Daoy (cell line): ENCODE results near the gene SRP9. TPM values are rescaled to one million over a fixed set of nuclear protein-coding genes. Genes with fewer than 3 reads are reported as not detected.
A peak's percentile ranks its signal among the peaks of the same experiment; 100 is the strongest.
"Not testable (repeated sequence)": the region's sequence is repeated elsewhere in the genome, so short reads cannot be mapped to it uniquely, and the experiment has no call there.

Experiments used
- DNase-seq: peaks from one replicate; pipeline ENCODE4 v3.0.0-alpha.2; 2015; ENCODE audit warnings: low read depth
- total RNA-seq: library from RNA; depleted of rRNA; stranded (reverse); fragments of >200 nt; shearing (Covaris generic); gene quantifications from 2 replicates; pipeline ENCODE4 v1.2.3, GENCODE V29; 2014

Gene SRP9
- total RNA-seq, 1 experiment from 2014 or later: 363 TPM

DNA sequence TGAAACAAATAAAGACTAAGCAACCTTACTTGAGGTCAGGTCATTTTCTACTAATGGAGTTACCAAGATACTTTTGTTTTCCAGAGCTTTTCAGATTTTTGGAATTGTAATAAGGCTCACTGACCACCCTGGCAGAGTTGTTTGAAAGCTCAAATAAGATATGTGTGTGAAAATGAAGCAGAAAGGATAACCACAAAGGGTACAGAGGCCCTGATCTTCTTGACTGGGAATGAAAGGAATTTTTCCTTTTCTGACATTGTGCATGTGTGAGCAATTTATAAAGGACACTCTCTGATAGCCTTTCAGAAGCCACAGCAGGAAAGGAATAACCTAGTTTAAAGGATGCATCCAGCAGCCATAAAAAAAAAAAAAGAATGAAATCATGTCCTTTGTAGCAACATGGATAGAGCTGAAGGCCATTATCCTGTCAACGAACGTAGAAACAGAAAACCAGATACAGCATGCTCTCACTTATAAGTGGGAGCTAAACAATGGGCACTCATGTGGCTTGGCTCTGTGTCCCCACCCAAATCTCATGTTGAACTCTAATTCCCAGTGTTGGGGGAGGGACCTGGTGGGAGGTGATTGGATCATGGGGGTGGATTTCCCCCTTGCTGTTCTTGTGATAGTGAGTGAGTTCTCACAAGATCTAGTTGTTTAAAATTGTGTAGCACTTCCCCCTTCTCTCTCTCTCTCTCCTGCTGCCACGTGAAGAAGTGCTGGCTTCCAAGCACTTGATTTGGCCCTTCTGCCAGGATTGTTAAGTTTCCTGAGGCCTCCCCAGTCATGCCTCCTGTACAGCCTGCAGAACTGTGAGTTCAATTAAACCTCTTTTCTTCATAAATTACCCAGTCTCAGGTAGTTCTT lies 3.1 kb upstream of the SRP9 start:
- no peak for DNase-seq

DNA sequence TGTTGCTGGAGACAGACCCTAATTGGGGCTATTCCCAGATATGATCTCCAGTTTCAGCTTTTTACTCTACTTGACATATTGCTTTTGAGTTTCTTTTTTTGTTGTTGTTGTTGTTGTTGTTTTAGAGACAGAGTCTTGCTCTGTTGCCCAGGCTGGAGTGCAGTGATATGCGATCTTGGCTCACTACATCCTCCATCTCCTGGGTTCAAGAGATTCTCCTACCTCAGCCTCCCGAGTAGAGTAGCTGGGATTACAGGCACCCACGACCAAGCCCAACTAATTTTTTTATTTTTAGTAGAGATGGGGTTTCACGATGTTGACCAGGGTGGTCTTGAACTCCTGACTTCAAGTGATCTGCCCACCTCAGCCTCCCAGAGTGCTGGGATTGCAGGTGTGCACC lies 1.3 kb upstream of the SRP9 start:
- DNase-seq: no peak

- no peak for DNase-seq
These were observed 506 bp upstream of the SRP9 start for GRCh38 chr1:225777058-225777582.

GRCh38 chr1:225778337-225778669 lies 677 bp downstream of the SRP9 start:
- DNase-seq: no peak

DNA sequence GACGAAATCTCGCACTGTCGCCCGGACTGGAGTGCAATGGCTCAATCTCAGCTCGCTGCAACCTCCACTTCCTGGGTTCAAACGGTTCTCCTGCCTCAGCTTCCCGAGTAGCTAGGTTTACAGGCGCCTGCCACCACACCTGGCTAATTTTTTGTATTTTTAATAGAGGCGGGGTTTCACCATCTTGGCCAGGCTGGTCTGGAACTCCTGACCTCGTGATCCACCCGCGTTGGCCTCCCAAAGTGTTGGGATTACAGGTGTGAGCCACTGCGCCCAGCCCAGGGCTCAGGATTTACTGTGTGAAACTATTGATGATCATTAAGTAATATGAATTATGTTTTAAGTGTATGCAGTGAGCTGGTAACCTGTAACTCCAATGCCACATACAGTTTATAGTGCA lies 1.5 kb downstream of the SRP9 start:
- not testable (repeated sequence) for DNase-seq

GRCh38 chr1:225780134-225780533 lies 2.5 kb downstream of the SRP9 start:
- no peak for DNase-seq

DNA sequence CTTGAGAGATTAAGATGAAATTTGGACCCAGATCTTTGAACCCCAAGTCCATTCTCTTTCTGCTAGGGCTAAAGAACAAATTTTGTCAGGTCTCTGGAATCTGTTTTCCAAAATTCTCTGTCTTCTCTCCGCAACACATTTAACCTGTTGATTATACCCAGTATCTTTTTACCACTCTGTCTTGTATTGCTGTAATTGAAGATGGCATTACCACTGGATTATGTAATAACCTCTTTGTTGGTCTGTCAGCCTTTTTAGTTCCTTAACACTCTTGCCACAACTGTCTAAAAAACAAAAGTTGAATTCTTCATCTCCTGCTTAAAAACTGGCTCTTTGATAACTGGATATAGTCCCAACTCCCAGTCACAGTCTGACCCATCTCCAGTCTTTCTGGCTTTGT lies 3.0 kb downstream of the SRP9 start:
- DNase-seq: no peak

GRCh38 chr1:225789142-225789541 lies 11.5 kb downstream of the SRP9 start:
- not testable (repeated sequence) for DNase-seq

- DNase-seq: no peak
These were observed 17.3 kb downstream of the SRP9 start for GRCh38 chr1:225794954-225795353.

- DNase-seq: not testable (repeated sequence)
These were observed 18.5 kb downstream of the SRP9 start for GRCh38 chr1:225796097-225796496.

DNA sequence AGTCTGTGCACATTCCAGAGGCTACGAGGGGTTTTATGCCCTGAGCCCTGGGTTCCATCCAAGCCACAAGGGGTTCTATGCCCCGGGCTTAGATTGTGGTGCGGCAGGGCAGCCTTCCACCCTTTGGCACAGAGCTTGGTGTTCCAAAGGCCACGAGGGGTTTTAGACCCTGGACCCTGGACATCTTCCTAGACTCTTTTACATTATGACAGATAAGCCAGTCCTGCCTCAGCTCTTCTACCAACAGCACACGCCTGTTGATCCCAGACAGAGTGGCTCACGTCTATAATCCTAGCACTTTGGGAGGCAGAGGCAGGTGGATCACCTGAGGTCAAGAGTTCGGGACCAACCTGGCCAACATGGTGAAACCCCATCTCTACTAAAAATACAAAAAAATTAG lies 23.5 kb downstream of the SRP9 start:
- DNase-seq: not testable (repeated sequence)

DNA sequence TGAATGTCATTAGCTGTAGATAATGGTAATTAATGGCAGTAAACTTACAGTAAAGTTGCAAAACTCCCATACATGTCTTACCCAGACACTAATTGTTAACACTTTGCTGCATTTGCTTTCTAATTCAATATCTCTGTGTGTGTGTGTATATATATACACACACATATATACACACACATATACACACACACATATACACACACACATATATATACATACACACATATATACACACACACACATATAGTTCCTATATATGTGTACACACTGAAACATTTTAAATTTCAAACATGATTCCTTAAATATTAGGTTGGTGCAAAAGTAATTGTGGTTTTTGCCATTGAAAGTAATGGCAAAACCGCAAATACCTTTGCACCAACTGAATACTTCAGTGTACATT lies 28.6 kb downstream of the SRP9 start:
- no peak for DNase-seq

- DNase-seq: not testable (repeated sequence)
These were observed 29.1 kb downstream of the SRP9 start for GRCh38 chr1:225806736-225807135.

- no peak for DNase-seq
These were observed 30.5 kb downstream of the SRP9 start for GRCh38 chr1:225808136-225808535.

GRCh38 chr1:225809842-225810578 lies 32.4 kb downstream of the SRP9 start, which contains the start of gene EPHX1:
Gene EPHX1 (plus strand): TSS chr1:225810124. CDS start chr1:225828730, 18,606 bp downstream.
- peak; percentile 92 for DNase-seq

DNA sequence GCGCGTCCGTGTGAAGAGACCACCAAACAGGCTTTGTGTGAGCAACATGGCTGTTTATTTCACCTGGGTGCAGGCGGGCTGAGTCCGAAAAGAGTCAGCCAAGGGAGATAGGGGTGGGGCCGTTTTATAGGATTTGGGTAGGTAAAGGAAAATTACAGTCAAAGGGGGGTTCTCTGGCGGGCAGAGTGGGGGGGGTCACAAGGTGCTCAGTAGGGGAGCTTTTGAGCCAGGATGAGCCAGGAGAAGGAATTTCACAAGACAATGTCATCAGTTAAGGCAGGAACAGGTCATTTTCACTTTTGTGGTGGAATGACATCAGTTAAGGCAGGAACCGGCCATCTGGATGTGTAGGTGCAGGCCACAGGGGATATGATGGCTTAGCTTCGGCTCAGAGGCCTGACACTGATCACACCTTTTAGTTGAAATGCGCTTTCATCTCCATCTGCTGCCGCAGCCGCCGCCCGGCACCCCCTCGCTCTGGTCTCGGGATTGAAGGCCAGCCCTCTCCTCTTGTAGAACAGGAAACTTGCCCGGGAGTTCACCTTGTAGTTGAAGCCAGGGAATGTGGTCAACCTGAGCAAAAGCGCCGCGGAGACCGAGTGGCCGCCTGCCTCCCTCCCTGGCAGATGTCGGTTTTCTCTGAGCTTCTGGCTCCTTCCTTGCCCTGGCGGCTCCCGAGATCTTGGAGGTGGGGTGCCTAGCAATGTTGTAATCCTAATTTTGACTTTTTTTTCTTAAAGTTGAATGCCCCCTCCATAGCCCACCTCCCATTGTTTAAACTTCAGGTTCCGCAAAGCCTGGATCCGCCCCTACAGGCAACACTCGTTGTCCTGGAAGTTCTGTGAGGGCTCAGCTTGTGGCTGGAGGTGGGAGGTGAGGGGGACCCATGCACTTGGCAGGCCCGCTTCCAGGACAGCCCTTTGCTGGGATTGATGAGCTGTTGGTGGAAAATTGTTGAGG lies 33.2 kb downstream of the SRP9 start:
- peak; percentile 21 for DNase-seq

DNA sequence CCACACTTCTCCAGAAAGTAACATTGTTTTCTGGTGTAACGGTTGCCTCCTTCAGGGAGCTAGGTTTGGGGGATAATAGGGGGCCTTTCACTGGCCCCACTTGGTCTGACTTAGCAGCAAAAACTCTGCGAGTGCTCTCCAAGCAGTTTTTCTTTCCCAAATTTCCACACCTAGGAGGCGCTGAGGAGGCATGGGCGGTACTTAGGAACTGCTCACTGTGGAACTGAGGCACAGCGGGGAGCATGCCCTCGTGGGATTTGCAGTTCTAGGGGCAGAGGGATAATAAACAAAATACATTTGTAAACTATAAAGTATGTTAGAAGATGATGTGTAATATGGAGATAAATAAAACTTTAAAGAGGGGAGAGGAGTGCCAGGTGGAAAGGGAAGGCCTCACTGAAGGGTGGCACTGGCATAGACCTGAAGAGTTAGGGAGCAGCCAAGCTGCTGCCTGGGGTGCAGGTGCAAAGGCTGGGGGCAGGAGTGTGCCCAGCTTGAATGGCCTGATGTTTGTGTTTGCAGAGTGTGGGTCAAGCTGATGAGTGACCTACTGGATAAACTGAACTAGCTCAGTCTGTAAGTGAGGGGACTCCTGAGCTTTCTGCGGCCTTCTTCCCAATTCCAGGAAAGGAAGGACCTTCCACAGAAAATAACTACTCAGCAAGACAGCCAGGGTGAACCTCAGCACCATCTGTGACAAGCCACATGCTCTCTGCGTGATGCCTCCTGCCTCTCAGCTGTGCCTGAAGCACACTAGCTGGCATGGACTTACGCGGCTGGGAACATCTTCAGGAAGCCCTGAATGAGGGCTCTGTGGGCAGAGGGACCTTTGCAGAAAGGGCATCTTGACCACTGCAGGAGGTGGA lies 34.2 kb downstream of the SRP9 start:
- no peak for DNase-seq

DNA sequence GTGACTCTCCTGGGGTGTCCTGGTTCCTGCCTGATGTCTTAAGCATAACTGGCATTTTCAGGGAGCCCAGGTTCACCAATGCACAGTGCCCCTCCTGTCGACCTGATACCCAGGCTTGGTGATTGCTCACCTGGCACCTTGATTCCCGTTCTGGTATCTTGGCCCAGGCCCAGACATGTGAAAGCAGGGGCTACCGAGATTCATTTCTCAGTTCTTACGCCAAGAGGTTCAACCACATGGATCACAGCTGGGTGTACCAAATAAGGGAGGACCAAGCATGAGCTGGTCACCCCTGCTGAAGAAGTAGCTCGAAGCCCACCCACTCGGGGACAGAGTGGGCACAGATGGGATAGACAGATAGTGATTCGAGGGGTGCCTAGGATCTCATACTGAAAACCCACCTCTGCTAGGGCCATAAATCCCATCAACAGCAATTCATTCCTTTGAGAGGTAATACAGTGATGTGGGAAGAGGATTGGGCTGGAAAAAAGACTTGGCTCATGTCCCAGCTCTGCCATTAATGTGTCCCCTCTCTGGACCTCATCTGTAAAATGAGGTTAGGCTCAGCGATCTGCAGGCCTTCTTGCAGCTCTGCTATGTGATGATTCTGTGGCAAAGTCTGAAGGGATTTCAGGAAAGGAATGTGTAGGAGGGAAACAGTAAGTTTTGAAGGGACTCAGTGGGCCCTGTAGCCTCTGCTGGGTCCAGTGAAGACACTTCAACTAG lies 35.0 kb downstream of the SRP9 start:
- DNase-seq: no peak

- peak; percentile 54 for DNase-seq
These were observed 35.8 kb downstream of the SRP9 start for GRCh38 chr1:225813214-225813964.
